Measurements from ENCODE around the gene JUNB. TPM values are rescaled to one million over a fixed set of nuclear protein-coding genes. Genes with fewer than 3 reads are reported as not detected.

JUNB gene
- total and polyA plus RNA-seq, 2 of the 8 experiments (the other 6 are each of a cell fraction or from before 2014, with no cell fraction given) = 7.4 to 10.0 TPM

DNA sequence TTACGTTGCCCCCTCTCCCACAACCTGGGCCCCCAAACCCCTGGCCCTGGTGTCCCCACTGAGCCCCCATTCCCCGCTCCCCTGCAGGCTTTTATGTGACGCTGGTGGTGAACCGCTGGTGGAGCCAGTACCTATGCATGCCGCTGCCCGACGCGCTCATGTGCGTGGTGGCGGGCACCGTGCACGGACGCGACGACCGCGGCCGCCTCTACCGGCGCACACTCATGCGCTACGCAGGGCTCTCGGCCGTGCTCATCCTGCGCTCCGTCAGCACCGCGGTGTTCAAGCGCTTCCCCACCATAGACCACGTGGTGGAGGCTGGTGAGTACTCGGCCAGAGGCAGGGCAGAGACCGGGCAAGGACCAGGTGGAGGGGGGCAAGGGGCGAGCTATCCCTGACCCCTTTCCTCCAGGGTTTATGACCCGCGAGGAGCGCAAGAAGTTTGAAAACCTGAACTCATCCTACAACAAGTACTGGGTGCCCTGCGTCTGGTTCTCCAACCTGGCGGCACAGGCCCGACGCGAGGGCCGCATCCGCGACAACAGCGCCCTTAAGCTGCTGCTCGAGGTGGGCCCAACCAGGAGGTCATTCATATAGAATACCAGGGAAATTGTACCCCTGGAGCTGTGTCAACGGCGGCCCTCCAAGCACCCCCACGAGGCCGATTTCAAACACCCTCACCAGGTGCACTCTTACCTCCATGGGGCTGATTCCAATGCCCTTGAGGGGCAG, 36.7 kb upstream of the JUNB start (continued):
- TF ChIP-seq SIN3A (conservative IDR thresholded peaks at IDR 0.05 in 1 of 2, IDR thresholded peaks at IDR 0.05 in 1 of 2; ENCODE audit: low read depth in 1 of 2, low read length in 2 of 2) (no peak), POLR2A (IDR thresholded peaks at IDR 0.05; ENCODE audit: control extremely low read depth in 1 of 2, low read depth in 2 of 2, low read length in 2 of 2) (no peak), RNF2 (IDR thresholded peaks at IDR 0.05; ENCODE audit: borderline replicate concordance, low read depth, low read length, missing control alignments, poor library complexity, severe bottlenecking) (no peak), TCF12 (IDR thresholded peaks at IDR 0.05; ENCODE audit: low read depth, low read length) (no peak), TBP (IDR thresholded peaks at IDR 0.05; ENCODE audit: low read depth, low read length) (no peak), CHD2 (IDR thresholded peaks at IDR 0.05; ENCODE audit: low read length) (no peak), TEAD4 (IDR thresholded peaks at IDR 0.05; ENCODE audit: low read depth, low read length) (no peak), SP4 (IDR thresholded peaks at IDR 0.05; ENCODE audit: low read length) (no peak), GTF2F1 (IDR thresholded peaks at IDR 0.05; ENCODE audit: borderline replicate concordance, low read depth, low read length) (no peak), FOSL1 (IDR thresholded peaks at IDR 0.05; ENCODE audit: insufficient read depth, low read depth, low read length) (no peak)
- TF ChIP-seq, protein P1, sequence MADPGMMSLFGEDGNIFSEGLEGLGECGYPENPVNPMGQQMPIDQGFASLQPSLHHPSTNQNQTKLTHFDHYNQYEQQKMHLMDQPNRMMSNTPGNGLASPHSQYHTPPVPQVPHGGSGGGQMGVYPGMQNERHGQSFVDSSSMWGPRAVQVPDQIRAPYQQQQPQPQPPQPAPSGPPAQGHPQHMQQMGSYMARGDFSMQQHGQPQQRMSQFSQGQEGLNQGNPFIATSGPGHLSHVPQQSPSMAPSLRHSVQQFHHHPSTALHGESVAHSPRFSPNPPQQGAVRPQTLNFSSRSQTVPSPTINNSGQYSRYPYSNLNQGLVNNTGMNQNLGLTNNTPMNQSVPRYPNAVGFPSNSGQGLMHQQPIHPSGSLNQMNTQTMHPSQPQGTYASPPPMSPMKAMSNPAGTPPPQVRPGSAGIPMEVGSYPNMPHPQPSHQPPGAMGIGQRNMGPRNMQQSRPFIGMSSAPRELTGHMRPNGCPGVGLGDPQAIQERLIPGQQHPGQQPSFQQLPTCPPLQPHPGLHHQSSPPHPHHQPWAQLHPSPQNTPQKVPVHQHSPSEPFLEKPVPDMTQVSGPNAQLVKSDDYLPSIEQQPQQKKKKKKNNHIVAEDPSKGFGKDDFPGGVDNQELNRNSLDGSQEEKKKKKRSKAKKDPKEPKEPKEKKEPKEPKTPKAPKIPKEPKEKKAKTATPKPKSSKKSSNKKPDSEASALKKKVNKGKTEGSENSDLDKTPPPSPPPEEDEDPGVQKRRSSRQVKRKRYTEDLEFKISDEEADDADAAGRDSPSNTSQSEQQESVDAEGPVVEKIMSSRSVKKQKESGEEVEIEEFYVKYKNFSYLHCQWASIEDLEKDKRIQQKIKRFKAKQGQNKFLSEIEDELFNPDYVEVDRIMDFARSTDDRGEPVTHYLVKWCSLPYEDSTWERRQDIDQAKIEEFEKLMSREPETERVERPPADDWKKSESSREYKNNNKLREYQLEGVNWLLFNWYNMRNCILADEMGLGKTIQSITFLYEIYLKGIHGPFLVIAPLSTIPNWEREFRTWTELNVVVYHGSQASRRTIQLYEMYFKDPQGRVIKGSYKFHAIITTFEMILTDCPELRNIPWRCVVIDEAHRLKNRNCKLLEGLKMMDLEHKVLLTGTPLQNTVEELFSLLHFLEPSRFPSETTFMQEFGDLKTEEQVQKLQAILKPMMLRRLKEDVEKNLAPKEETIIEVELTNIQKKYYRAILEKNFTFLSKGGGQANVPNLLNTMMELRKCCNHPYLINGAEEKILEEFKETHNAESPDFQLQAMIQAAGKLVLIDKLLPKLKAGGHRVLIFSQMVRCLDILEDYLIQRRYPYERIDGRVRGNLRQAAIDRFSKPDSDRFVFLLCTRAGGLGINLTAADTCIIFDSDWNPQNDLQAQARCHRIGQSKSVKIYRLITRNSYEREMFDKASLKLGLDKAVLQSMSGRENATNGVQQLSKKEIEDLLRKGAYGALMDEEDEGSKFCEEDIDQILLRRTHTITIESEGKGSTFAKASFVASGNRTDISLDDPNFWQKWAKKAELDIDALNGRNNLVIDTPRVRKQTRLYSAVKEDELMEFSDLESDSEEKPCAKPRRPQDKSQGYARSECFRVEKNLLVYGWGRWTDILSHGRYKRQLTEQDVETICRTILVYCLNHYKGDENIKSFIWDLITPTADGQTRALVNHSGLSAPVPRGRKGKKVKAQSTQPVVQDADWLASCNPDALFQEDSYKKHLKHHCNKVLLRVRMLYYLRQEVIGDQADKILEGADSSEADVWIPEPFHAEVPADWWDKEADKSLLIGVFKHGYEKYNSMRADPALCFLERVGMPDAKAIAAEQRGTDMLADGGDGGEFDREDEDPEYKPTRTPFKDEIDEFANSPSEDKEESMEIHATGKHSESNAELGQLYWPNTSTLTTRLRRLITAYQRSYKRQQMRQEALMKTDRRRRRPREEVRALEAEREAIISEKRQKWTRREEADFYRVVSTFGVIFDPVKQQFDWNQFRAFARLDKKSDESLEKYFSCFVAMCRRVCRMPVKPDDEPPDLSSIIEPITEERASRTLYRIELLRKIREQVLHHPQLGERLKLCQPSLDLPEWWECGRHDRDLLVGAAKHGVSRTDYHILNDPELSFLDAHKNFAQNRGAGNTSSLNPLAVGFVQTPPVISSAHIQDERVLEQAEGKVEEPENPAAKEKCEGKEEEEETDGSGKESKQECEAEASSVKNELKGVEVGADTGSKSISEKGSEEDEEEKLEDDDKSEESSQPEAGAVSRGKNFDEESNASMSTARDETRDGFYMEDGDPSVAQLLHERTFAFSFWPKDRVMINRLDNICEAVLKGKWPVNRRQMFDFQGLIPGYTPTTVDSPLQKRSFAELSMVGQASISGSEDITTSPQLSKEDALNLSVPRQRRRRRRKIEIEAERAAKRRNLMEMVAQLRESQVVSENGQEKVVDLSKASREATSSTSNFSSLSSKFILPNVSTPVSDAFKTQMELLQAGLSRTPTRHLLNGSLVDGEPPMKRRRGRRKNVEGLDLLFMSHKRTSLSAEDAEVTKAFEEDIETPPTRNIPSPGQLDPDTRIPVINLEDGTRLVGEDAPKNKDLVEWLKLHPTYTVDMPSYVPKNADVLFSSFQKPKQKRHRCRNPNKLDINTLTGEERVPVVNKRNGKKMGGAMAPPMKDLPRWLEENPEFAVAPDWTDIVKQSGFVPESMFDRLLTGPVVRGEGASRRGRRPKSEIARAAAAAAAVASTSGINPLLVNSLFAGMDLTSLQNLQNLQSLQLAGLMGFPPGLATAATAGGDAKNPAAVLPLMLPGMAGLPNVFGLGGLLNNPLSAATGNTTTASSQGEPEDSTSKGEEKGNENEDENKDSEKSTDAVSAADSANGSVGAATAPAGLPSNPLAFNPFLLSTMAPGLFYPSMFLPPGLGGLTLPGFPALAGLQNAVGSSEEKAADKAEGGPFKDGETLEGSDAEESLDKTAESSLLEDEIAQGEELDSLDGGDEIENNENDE (IDR thresholded peaks at IDR 0.05; ENCODE audit: insufficient replicate concordance, low read length) = no peak
